Heart right ventricle (tissue), 16 donors: ENCODE data around the gene EVI2A. TPM values are rescaled to one million over a fixed set of nuclear protein-coding genes. Genes with fewer than 3 reads are reported as not detected.

ENCODE experiments used
- ATAC-seq, 8 donors: fragments of 200-7000 bp; cut with Tn5 transposase; one replicate each; pipeline ENCODE4 v1.9.1; 2020; ENCODE audit warnings: mild to moderate bottlenecking in 8 of 8, moderate library complexity in 8 of 8, moderate number of reproducible peaks in 1 of 8
- DNase-seq, 2 donors: peaks; one replicate each; pipeline ENCODE4 v3.0.0-alpha.2; 2020
- H3K27ac ChIP-seq, 10 donors: fragments of 200-600 bp; sonication (generic) in 2 of 10; one replicate each; pipeline versions ENCODE4 v1.5.0 to v1.8.0; 2020 to 2022; ENCODE audit warnings: mild to moderate bottlenecking in 3 of 10
- H3K27me3 ChIP-seq, 7 donors: fragments of 200-600 bp; one replicate each; pipeline ENCODE4 v1.8.0; 2021 to 2022; ENCODE audit warnings: mild to moderate bottlenecking in 2 of 7
- H3K36me3 ChIP-seq, 9 donors: fragments of 200-600 bp; sonication (generic) in 1 of 9; one replicate each; pipeline versions ENCODE4 v1.5.0 to v1.8.0; 2020 to 2022; ENCODE audit warnings: mild to moderate bottlenecking in 2 of 9
- H3K4me1 ChIP-seq, 9 donors: fragments of 200-600 bp; sonication (generic) in 1 of 9; one replicate each; pipeline versions ENCODE4 v1.5.0 to v1.8.0; 2020 to 2022; ENCODE audit warnings: mild to moderate bottlenecking in 4 of 9
- H3K4me3 ChIP-seq, 10 donors: fragments of 200-600 bp; sonication (generic) in 2 of 10; one replicate each; pipeline versions ENCODE4 v1.5.0 to v1.8.0; 2020 to 2022; ENCODE audit warnings: mild to moderate bottlenecking in 7 of 10, moderate library complexity in 2 of 10
- H3K9me3 ChIP-seq, 11 donors: fragments of 200-600 bp in 10 of 11; sonication (generic) in 2 of 11; one replicate each; pipeline versions ENCODE4 v1.5.0 to v1.8.0; 2013 to 2022; ENCODE audit warnings: mild to moderate bottlenecking in 2 of 11, control low read depth in 1 of 11, moderate library complexity in 1 of 11
- WGBS, 2 donors: extraction: QIAGEN DNeasy Blood & Tissue Kit; methylation state at CpG; one replicate each; pipeline ENCODE4 v1.1.7; 2013; ENCODE audit warnings: inconsistent platforms in 1 of 2; 5-methylcytosine and 5-hydroxymethylcytosine counted together
- intact Hi-C, 10 donors: fragments of 100-400 bp; cut with DNase I; formaldehyde crosslinking; loops; one replicate each; pipeline versions ENCODE4 v1.11.1 to v1.14.2; 2022
- polyA plus RNA-seq, 2 donors: library from polyadenylated mRNA; stranded (reverse); fragments of 200-250 nt; gene quantifications; one replicate each; pipeline ENCODE4 v1.2.3, GENCODE V29; 2013
- total RNA-seq, 10 donors: library from RNA; stranded (reverse); fragmentation: NEBNext Ultra II Directional in 3 of 10; extraction: Animal tissue kit (Norgen Biotek cat#: 25700) in 3 of 10; gene quantifications; one replicate each; pipeline versions ENCODE4 v1.2.1 to v1.2.4, GENCODE V29; 2021 to 2023
- TF ChIP-seq, protein P1 (sequence below), 9 donors: fragments of 200-600 bp; sonication (generic) in 2 of 9; IDR thresholded peaks; one replicate each; pipeline versions ENCODE4 v1.5.0 to v1.8.0; 2021 to 2022; ENCODE audit warnings: antibody characterized with exemption in 9 of 9, mild to moderate bottlenecking in 5 of 9, moderate library complexity in 1 of 9
- donor health status: Arrhythmogenic right ventricular cardiomyopathy.
- donor health status: ischemic (EF 13 %, LVEDD 7.1; RV severe dilation, severe dysfunction).
- donor health status: healthy with polysubstance abuse.
- donor health status: DM: no; HTN: yes; CAD: no.
- donor health status: DM: no; HTN: no; CAD: no.
- donor health status: ischemic (EF 25% LVEDD 6.9; RV normal size, moderate dysfunction).
- donor health status: ischemic (EF 25% LVEDD 5.7; RV mildly dilated, moderate dysfunction).
- donor health status: healthy.
- donor health status: DM: yes; HTN: yes; CAD: no.
- donor health status: Ischemic cardiomyopathy.
- donor health status: ischemic (EF 35%, LVEDD 5.7; RV mildly dilated, moderate dysfunction).
- donor health status: nonischemic (EF 11% LVEDD 7.7; RV severe dilation, severe dysfunction).
- donor health status: DM: yes; HTN: yes; CAD: no.
- donor health status: PGD.
- donor health status: ischemic (EF 29% LVEDD 5.4; RV normal size, mild dysfunction).
- donor health status: nonischemic (EF 23%, LVEDD 6.1; RV moderate dilation, normal function).

Gene EVI2A
- total and polyA plus RNA-seq, 12 donors: 0.50 to 9.0 (median 1.6) TPM

DNA sequence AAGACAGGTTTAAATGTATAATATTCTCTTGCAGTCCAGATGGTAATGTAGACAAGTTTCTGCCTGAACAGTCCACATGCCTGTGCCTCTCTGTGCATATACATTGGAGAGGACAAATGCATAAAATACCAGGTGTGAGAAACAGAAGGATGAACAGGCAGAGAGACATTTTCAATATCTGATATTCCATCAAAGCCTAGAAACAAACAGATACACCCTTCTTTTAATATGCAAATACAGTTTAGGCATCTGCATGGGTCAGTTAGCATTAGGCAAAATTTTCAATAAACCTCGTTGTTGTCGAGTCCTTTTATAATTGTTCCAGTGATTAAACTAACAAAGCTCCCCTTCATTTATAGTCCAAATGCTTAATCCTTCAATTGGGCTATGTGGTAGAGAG, 25.3 kb downstream of the EVI2A start:
- Histone ChIP-seq H3K27me3 (no peaks in the 10 kb centered on the region), H3K36me3 (peaks cover 0 to 36% (median 0%) of the 10 kb centered on the region in 9 donors), H3K4me1 (peaks cover 0 to 4% (median 0%) of the 10 kb centered on the region in 9 donors), H3K27ac (no peak overlapping the region), H3K4me3 (no peak overlapping the region), H3K9me3 (no peaks in the 10 kb centered on the region)
- WGBS, 2 donors: 86 to 89% methylated on average over 2 of the region's 2 CpGs
- no peak for ATAC-seq
- no peak for DNase-seq
- TF ChIP-seq, protein P1, sequence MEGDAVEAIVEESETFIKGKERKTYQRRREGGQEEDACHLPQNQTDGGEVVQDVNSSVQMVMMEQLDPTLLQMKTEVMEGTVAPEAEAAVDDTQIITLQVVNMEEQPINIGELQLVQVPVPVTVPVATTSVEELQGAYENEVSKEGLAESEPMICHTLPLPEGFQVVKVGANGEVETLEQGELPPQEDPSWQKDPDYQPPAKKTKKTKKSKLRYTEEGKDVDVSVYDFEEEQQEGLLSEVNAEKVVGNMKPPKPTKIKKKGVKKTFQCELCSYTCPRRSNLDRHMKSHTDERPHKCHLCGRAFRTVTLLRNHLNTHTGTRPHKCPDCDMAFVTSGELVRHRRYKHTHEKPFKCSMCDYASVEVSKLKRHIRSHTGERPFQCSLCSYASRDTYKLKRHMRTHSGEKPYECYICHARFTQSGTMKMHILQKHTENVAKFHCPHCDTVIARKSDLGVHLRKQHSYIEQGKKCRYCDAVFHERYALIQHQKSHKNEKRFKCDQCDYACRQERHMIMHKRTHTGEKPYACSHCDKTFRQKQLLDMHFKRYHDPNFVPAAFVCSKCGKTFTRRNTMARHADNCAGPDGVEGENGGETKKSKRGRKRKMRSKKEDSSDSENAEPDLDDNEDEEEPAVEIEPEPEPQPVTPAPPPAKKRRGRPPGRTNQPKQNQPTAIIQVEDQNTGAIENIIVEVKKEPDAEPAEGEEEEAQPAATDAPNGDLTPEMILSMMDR (IDR thresholded peaks at IDR 0.05): no peak
- intact Hi-C loops: no loop called here

DNA sequence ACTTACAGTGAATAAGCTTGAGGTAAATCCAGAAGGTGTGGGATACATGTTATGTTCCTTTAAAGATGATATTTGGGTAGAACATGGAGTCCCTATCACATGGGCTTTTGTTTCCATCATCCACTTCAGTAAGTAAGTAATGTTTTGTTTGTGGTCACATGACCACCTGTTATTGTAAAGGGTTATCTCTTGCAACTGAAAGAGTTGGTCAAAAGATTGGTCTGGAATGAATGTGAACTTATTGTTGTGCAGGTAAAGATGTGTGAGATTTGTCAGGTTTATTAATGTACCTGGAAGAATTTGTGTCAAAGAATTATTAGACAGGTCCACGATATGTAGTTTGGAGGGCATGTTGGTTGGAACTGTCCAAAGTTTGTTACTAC, 25.9 kb downstream of the EVI2A start:
- TF ChIP-seq, protein P1 (IDR thresholded peaks at IDR 0.05): no peak
- no peak for ATAC-seq
- WGBS, 2 donors: 97 to 98% methylated on average over 1 of the region's 1 CpG

DNA sequence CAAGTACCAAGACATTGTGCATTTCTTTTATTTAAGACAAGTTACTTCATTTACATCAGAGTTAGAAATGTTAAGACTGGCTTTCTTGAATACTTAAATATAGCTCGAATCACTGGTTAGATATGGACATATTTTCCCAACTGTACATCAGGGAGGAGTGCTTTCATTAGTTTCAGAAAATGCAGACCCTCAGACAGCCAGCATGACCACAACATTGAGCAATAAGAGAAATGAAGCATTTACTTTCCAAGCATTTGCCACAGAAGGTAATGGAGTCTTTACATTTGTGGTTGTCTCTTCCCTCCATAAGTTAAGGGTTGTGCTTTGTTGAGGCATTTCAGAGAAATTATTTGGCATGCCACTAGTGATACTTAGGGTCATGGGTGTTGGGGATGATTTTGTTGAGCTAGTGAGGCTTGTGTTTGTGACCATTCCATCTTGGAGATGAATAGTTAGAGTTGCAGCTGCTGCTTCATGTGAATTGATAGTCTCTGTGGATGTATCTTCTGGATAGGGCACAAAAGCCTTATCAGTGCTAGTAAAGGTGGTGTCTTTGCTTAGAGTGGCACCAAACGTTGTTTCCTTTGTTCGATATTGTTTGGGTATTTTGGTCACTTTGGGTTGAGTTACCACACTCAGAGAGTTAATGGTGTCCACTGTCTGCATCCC, 26.5 kb downstream of the EVI2A start:
- intact Hi-C loops: no loop called here
- ATAC-seq: no peak
- Histone ChIP-seq H3K36me3 (peaks cover 0 to 45% (median 0%) of the 10 kb centered on the region in 9 donors), H3K4me1 (peaks cover 0 to 9% (median 0%) of the 10 kb centered on the region in 9 donors), H3K27ac (no peak overlapping the region), H3K4me3 (no peak overlapping the region), H3K9me3 (no peaks in the 10 kb centered on the region), H3K27me3 (no peaks in the 10 kb centered on the region)
- DNase-seq: no peak
- TF ChIP-seq, protein P1 (IDR thresholded peaks at IDR 0.05): no peak
- WGBS, 2 donors: 89% methylated on average over 3 of the region's 3 CpGs

More for the DNA sequence above, 25.9 kb downstream of the EVI2A start:
- peaks cover 0 to 4% (median 0%) of the 10 kb centered on the region in 9 donors for H3K4me1 ChIP-seq
- no peaks in the 10 kb centered on the region for H3K27me3 ChIP-seq
- H3K9me3 ChIP-seq: no peaks in the 10 kb centered on the region
- no peak for DNase-seq
- peaks cover 0 to 41% (median 0%) of the 10 kb centered on the region in 9 donors for H3K36me3 ChIP-seq
- no peak overlapping the region for H3K4me3 ChIP-seq
- H3K27ac ChIP-seq: no peak overlapping the region
- intact Hi-C loops: no loop called here

DNA sequence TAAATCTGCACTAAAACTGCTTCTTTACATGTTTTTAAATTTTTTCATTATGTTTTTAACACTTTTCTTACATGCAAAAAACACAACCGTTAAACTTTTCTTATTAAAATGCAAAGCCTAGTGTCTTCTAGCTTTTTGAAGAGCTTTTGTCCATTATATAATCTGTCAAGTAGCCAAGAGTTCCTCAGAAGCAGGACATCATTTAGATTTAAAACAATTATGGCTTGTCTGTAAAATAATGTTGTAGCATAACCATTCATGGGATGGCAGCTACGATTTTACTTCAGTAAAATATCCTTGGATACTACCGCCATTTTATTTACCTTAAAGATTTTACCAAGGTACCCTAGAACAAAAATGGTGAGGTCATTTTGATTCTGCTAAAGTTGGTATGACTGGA, 27.2 kb downstream of the EVI2A start:
- 96 to 97% methylated on average over 3 of the region's 3 CpGs for WGBS, 2 donors
- H3K27ac ChIP-seq: no peak overlapping the region
- no peak for ATAC-seq
- H3K36me3 ChIP-seq: peaks cover 0 to 45% (median 0%) of the 10 kb centered on the region in 9 donors
- DNase-seq: no peak
- H3K27me3 ChIP-seq: no peaks in the 10 kb centered on the region
- intact Hi-C loops: no loop called here
- TF ChIP-seq, protein P1 (IDR thresholded peaks at IDR 0.05): no peak
- no peak overlapping the region for H3K4me3 ChIP-seq
- H3K9me3 ChIP-seq: no peaks in the 10 kb centered on the region
- peaks cover 0 to 9% (median 0%) of the 10 kb centered on the region in 9 donors for H3K4me1 ChIP-seq
